SK-N-SH (cell line): ENCODE measurements around the gene CCDC69. TPM values are rescaled to one million over a fixed set of nuclear protein-coding genes. Genes with fewer than 3 reads are reported as not detected.

Source experiments
- CTCF ChIA-PET: fragments of 300-600, 350-600 bp; formaldehyde crosslinking; extraction: SDS; loops from one replicate; lab custom pipeline; 2021; lab: Yijun Ruan, JAX
- POLR2A ChIA-PET: fragments of 350-600 bp; sonication (Branson Sonifier 250); formaldehyde crosslinking; extraction: SDS; loops from one replicate; lab custom pipeline; 2020; ENCODE audit warnings: antibody characterized with exemption, inconsistent platforms; lab: Yijun Ruan, JAX
- DNase-seq: peaks from one replicate; pipeline ENCODE4 v3.0.0; 2012
- H2AFZ ChIP-seq: fragments of 200-600 bp; sonication (generic); 2 replicates; pipeline ENCODE4 v1.8.1; 2016; ENCODE audit warnings: antibody characterized with exemption, mild to moderate bottlenecking, low read depth
- H3F3A ChIP-seq: fragments of 200-600 bp; sonication (generic); replicated peaks from 2 replicates; pipeline ENCODE3; 2016; ENCODE audit warnings: antibody characterized with exemption, mild to moderate bottlenecking; ENCODE audit not compliant: insufficient read depth
- H3K27ac ChIP-seq, 2 experiments: fragments of 200-500 bp in 1 of 2; fragments of 200-600 bp in 1 of 2; sonication (Bioruptor generic) in 1 of 2; sonication (generic), shearing (Covaris generic) in 1 of 2; 2 replicates each; pipeline versions ENCODE4 v1.5.1 to v1.6.1; 2014 to 2016; ENCODE audit warnings: low read depth in 2 of 2, inconsistent platforms in 1 of 2, low read length in 1 of 2, mild to moderate bottlenecking in 1 of 2, mixed read lengths in 1 of 2
- H3K27me3 ChIP-seq: fragments of 200-600 bp; sonication (generic), shearing (Covaris generic); 2 replicates; pipeline ENCODE4 v1.6.1; 2016; ENCODE audit warnings: mixed run types; ENCODE audit not compliant: insufficient read depth
- H3K36me3 ChIP-seq, 2 experiments: fragments of 200-500 bp in 1 of 2; fragments of 200-600 bp in 1 of 2; sonication (Bioruptor generic) in 1 of 2; sonication (generic) in 1 of 2; replicated peaks in 1 of 2; 2 replicates each; pipeline versions ENCODE3 to v1.5.1; 2014 to 2016; ENCODE audit warnings: low read length in 1 of 2, mild to moderate bottlenecking in 1 of 2; ENCODE audit not compliant: insufficient read depth in 2 of 2, control insufficient read depth in 1 of 2
- H3K4me1 ChIP-seq, 2 experiments: fragments of 200-500 bp in 1 of 2; fragments of 200-600 bp in 1 of 2; sonication (Bioruptor generic) in 1 of 2; sonication (generic), shearing (Covaris generic) in 1 of 2; 2 replicates each; pipeline versions ENCODE4 v1.5.1 to v1.6.1; 2014 to 2016; ENCODE audit warnings: low read depth in 1 of 2, low read length in 1 of 2, mixed run types in 1 of 2; ENCODE audit not compliant: insufficient read depth in 2 of 2, control insufficient read depth in 1 of 2
- H3K4me2 ChIP-seq: fragments of 200-600 bp; sonication (generic), shearing (Covaris generic); 2 replicates; pipeline ENCODE4 v1.6.1; 2017; ENCODE audit warnings: mixed run types
- H3K4me3 ChIP-seq, 2 experiments: fragments of 200-500 bp in 1 of 2; fragments of 200-600 bp in 1 of 2; sonication (Bioruptor generic) in 1 of 2; sonication (generic), shearing (Covaris generic) in 1 of 2; 2 replicates each; pipeline versions ENCODE4 v1.5.1 to v1.8.1; 2014 to 2016; ENCODE audit warnings: low read depth in 2 of 2, inconsistent platforms in 1 of 2, low read length in 1 of 2, mild to moderate bottlenecking in 1 of 2, mixed read lengths in 1 of 2, moderate library complexity in 1 of 2
- H3K79me2 ChIP-seq: fragments of 200-600 bp; sonication (generic); 2 replicates; pipeline ENCODE4 v1.8.1; 2017; ENCODE audit warnings: mild to moderate bottlenecking; ENCODE audit not compliant: insufficient read depth
- H3K9ac ChIP-seq: fragments of 200-600 bp; sonication (generic); 2 replicates; pipeline ENCODE4 v1.6.1; 2017; ENCODE audit warnings: mixed run types
- H3K9me2 ChIP-seq: fragments of 200-600 bp; sonication (generic); 2 replicates; pipeline ENCODE4 v1.6.1; 2017; ENCODE audit warnings: mixed run types
- H3K9me3 ChIP-seq: fragments of 200-600 bp; sonication (generic); 2 replicates; pipeline ENCODE4 v1.6.1; 2017; ENCODE audit warnings: mixed run types, mild to moderate bottlenecking, moderate library complexity
- H4K20me1 ChIP-seq: fragments of 200-600 bp; sonication (generic); 2 replicates; pipeline ENCODE4 v1.6.1; 2017; ENCODE audit warnings: mild to moderate bottlenecking, mixed run types; ENCODE audit not compliant: insufficient read depth
- CHD2 ChIP-seq: fragments of 150-350 bp; IDR thresholded peaks from 2 replicates; pipeline ENCODE4 v1.6.1; 2018; ENCODE audit warnings: low read length; ENCODE audit not compliant: partially characterized antibody
- EZH2phosphoT487 ChIP-seq: fragments of 200-600 bp; sonication (generic); IDR thresholded peaks from 2 replicates; pipeline ENCODE4 v1.6.1; 2017; ENCODE audit warnings: low read depth, mixed run types, mild to moderate bottlenecking, antibody characterized with exemption, moderate library complexity, borderline replicate concordance
- FOSL2 ChIP-seq: IDR thresholded peaks from 2 replicates; pipeline ENCODE4 v1.4.0; 2012; ENCODE audit warnings: low read depth, mild to moderate bottlenecking, moderate library complexity, borderline replicate concordance
- GATA2 ChIP-seq: sonication (generic); formaldehyde crosslinking; IDR thresholded peaks from 2 replicates; pipeline ENCODE4 v1.5.0; 2020; ENCODE audit warnings: mild to moderate bottlenecking, missing genetic modification reagents
- JUND ChIP-seq: IDR thresholded peaks from 2 replicates; pipeline ENCODE4 v1.4.0; 2012
- MEF2A ChIP-seq: IDR thresholded peaks from 2 replicates; pipeline ENCODE4 v1.4.0; 2012; ENCODE audit warnings: low read depth, borderline replicate concordance
- MXI1 ChIP-seq: IDR thresholded peaks from 2 replicates; pipeline ENCODE4 v1.6.1; 2012; ENCODE audit warnings: mild to moderate bottlenecking, low read depth, low read length, improper control_type of control experiment
- NFIC ChIP-seq: IDR thresholded peaks from 2 replicates; pipeline ENCODE4 v1.4.0; 2012; ENCODE audit warnings: borderline replicate concordance
- NRF1 ChIP-seq: IDR thresholded peaks from 2 replicates; pipeline ENCODE4 v1.6.1; 2012; ENCODE audit warnings: low read depth, mild to moderate bottlenecking, low read length
- POLR2AphosphoS5 ChIP-seq: IDR thresholded peaks from 2 replicates; pipeline ENCODE4 v1.6.1; 2012; ENCODE audit warnings: low read depth, low read length
- RFX5 ChIP-seq: IDR thresholded peaks from 2 replicates; pipeline ENCODE4 v1.6.1; 2012; ENCODE audit warnings: mild to moderate bottlenecking, improper control_type of control experiment, low read length
- SIN3A ChIP-seq: IDR thresholded peaks from 2 replicates; pipeline ENCODE4 v1.6.1; 2012; ENCODE audit warnings: low read depth, mild to moderate bottlenecking, low read length, moderate library complexity, borderline replicate concordance
- SMC3 ChIP-seq: IDR thresholded peaks from 2 replicates; pipeline ENCODE4 v1.6.1; 2012; ENCODE audit warnings: low read depth, low read length, improper control_type of control experiment
- TAF1 ChIP-seq: IDR thresholded peaks from 2 replicates; pipeline ENCODE4 v1.6.1; 2012; ENCODE audit warnings: low read depth, mild to moderate bottlenecking, low read length, moderate library complexity, borderline replicate concordance
- TEAD4 ChIP-seq: IDR thresholded peaks from 2 replicates; pipeline ENCODE4 v1.4.0; 2012; ENCODE audit warnings: mild to moderate bottlenecking, borderline replicate concordance; ENCODE audit not compliant: insufficient read depth
- YY1 ChIP-seq: IDR thresholded peaks from 2 replicates; pipeline ENCODE4 v1.4.0; 2012; ENCODE audit warnings: low read depth, mild to moderate bottlenecking
- WGBS: methylation state at CpG from one replicate; pipeline ENCODE4 v1.1.6; 2017; ENCODE audit warnings: low lambda C conversion rate; 5-methylcytosine and 5-hydroxymethylcytosine counted together
- polyA plus RNA-seq, 3 experiments: library from polyadenylated mRNA; depleted of rRNA; stranded (reverse); fragments of >200 nt; gene quantifications; 2 replicates each; pipeline ENCODE4 v1.2.3, GENCODE V29; 2012
- TF ChIP-seq, protein P1 (sequence below): IDR thresholded peaks from 2 replicates; pipeline ENCODE4; 2012
- TF ChIP-seq, protein P2 (sequence below): fragments of 150-350 bp; IDR thresholded peaks from 2 replicates; pipeline ENCODE4 v1.6.1; 2017; ENCODE audit warnings: antibody characterized with exemption, low read length, low read depth, borderline replicate concordance
- TF ChIP-seq, protein P3 (sequence below): fragments of 150-350 bp; IDR thresholded peaks from 2 replicates; pipeline ENCODE4 v1.6.1; 2016; ENCODE audit warnings: mild to moderate bottlenecking, low read depth, low read length
- TF ChIP-seq, protein P4 (sequence below): fragments of 200-600 bp; sonication (generic); IDR thresholded peaks from 2 replicates; pipeline ENCODE4 v1.6.1; 2017; ENCODE audit warnings: antibody characterized with exemption, mild to moderate bottlenecking, moderate library complexity

Gene CCDC69
- polyA plus RNA-seq, 1 of the 3 experiments (the other 2 are of a cell fraction), result 0.38 TPM

DNA sequence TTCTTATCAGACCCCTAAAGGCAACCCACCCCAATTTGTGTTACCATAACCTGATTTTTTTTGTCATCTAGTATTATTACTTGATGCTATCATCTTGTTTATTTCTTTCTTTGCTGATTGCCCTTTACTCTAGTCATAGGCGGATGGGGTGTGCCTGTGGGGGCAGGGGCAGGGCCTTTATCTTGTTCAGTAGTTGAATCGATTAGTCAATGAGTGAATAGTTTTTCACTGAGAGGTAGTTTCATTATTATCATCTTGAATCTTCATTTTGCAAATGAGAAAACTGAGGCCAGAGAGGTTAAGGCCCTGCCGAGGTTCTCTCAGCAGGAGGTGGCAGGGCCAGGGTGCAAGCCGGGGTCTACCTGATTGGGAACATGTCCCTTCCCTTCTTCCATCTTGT is 19.7 kb upstream of the CCDC69 start:
- POLR2A ChIA-PET, result no interaction called here
- TF ChIP-seq POLR2AphosphoS5, result no peak
- TF ChIP-seq, all 33 proteins: peak for 0
- H3K4me1 ChIP-seq, result no peaks in the 10 kb centered on the region

DNA sequence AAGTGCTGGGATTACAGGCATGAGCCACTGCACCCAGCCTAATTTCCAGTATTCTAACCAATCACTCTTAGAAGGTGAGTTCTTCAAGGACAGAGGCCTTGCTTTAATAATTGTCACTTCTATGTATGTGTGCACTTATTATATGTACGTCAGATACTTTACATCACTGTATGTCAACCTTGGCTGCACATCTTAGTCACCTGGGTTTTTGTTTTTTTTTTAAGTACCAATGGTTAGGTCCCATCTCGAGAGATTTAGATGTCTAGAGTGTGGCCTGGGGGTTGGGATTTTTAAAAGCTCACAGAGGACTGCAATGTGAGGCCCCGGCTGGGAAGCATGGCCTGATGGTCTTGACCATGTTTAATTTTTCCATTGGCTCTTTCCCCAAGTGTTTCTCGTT is 19.2 kb upstream of the CCDC69 start:
- Histone ChIP-seq H3K27ac (no peak overlapping the region), H3K9ac (no peak overlapping the region), H3K9me3 (no peaks in the 10 kb centered on the region), H3K79me2 (no peaks in the 10 kb centered on the region), H3K4me2 (no peak overlapping the region), H2AFZ (no peak overlapping the region), H3K36me3 (no peaks in the 10 kb centered on the region), H3K4me1 (no peaks in the 10 kb centered on the region), H3K27me3 (peaks cover 4% of the 10 kb centered on the region; the same call in 1 of the 2 replicates), H3F3A (peaks cover 2% of the 10 kb centered on the region), H3K9me2 (no peaks in the 10 kb centered on the region), H3K4me3 (no peak overlapping the region), H4K20me1 (no peaks in the 10 kb centered on the region)
- ChIA-PET POLR2A (no interaction called here), CTCF (interaction anchor here (1.7 to 3.1 kb wide), 2 partner anchors 19 to 117 kb away, joined by 5 to 22 read pairs; partner anchors contain the start of gene CCDC69)
- no peak for TF ChIP-seq TEAD4
- TF ChIP-seq, protein P1, sequence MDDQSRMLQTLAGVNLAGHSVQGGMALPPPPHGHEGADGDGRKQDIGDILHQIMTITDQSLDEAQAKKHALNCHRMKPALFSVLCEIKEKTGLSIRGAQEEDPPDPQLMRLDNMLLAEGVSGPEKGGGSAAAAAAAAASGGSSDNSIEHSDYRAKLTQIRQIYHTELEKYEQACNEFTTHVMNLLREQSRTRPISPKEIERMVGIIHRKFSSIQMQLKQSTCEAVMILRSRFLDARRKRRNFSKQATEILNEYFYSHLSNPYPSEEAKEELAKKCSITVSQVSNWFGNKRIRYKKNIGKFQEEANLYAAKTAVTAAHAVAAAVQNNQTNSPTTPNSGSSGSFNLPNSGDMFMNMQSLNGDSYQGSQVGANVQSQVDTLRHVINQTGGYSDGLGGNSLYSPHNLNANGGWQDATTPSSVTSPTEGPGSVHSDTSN, result no peak
- TF ChIP-seq, protein P2, sequence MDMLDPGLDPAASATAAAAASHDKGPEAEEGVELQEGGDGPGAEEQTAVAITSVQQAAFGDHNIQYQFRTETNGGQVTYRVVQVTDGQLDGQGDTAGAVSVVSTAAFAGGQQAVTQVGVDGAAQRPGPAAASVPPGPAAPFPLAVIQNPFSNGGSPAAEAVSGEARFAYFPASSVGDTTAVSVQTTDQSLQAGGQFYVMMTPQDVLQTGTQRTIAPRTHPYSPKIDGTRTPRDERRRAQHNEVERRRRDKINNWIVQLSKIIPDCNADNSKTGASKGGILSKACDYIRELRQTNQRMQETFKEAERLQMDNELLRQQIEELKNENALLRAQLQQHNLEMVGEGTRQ, result no peak
- TF ChIP-seq, protein P3, sequence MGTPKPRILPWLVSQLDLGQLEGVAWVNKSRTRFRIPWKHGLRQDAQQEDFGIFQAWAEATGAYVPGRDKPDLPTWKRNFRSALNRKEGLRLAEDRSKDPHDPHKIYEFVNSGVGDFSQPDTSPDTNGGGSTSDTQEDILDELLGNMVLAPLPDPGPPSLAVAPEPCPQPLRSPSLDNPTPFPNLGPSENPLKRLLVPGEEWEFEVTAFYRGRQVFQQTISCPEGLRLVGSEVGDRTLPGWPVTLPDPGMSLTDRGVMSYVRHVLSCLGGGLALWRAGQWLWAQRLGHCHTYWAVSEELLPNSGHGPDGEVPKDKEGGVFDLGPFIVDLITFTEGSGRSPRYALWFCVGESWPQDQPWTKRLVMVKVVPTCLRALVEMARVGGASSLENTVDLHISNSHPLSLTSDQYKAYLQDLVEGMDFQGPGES, result no peak
- no peak for TF ChIP-seq EZH2phosphoT487
- TF ChIP-seq RFX5, result no peak
- TF ChIP-seq JUND, result no peak
- no peak for TF ChIP-seq TAF1
- TF ChIP-seq CHD2, result no peak
- no peak for TF ChIP-seq SMC3
- TF ChIP-seq FOSL2, result no peak
- TF ChIP-seq SIN3A, result no peak
- TF ChIP-seq MEF2A, result no peak
- TF ChIP-seq YY1, result no peak
- TF ChIP-seq NRF1, result no peak
- TF ChIP-seq NFIC, result no peak
- TF ChIP-seq GATA2 (CRISPR knock-in tag), result no peak
- no peak for TF ChIP-seq MXI1
- TF ChIP-seq, protein P4, sequence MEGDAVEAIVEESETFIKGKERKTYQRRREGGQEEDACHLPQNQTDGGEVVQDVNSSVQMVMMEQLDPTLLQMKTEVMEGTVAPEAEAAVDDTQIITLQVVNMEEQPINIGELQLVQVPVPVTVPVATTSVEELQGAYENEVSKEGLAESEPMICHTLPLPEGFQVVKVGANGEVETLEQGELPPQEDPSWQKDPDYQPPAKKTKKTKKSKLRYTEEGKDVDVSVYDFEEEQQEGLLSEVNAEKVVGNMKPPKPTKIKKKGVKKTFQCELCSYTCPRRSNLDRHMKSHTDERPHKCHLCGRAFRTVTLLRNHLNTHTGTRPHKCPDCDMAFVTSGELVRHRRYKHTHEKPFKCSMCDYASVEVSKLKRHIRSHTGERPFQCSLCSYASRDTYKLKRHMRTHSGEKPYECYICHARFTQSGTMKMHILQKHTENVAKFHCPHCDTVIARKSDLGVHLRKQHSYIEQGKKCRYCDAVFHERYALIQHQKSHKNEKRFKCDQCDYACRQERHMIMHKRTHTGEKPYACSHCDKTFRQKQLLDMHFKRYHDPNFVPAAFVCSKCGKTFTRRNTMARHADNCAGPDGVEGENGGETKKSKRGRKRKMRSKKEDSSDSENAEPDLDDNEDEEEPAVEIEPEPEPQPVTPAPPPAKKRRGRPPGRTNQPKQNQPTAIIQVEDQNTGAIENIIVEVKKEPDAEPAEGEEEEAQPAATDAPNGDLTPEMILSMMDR, result no peak
- WGBS, result 67% methylated on average over 4 of the region's 4 CpGs
- no peak for DNase-seq

More for the DNA sequence above, 19.7 kb upstream of the CCDC69 start:
- H4K20me1 ChIP-seq, result no peaks in the 10 kb centered on the region
- CTCF ChIA-PET, result interaction anchor here (3.1 kb wide), 1 partner anchor 118 kb away, joined by 22 read pairs; no protein-coding TSS in a partner anchor
- H3K4me3 ChIP-seq, result no peak overlapping the region
- H3K27ac ChIP-seq, result no peak overlapping the region
- H2AFZ ChIP-seq, result no peak overlapping the region
- H3K36me3 ChIP-seq, result no peaks in the 10 kb centered on the region
- no peak for DNase-seq
- peaks cover 5% of the 10 kb centered on the region; the same call in 1 of the 2 replicates for H3K27me3 ChIP-seq
- H3K9me2 ChIP-seq, result no peaks in the 10 kb centered on the region
- no peak overlapping the region for H3K9ac ChIP-seq
- no peaks in the 10 kb centered on the region for H3K9me3 ChIP-seq
- H3K79me2 ChIP-seq, result no peaks in the 10 kb centered on the region
- WGBS, result 81% methylated on average over 4 of the region's 4 CpGs
- H3F3A ChIP-seq, result peaks cover 2% of the 10 kb centered on the region
- H3K4me2 ChIP-seq, result no peak overlapping the region
